Cardiac muscle cell (in vitro differentiated cells and primary cell): Measurements from ENCODE around the gene ZMYND15. TPM values are rescaled to one million over a fixed set of nuclear protein-coding genes. Genes with fewer than 3 reads are reported as not detected.

Experiments used
- DNase-seq, 2 donors: peaks; one replicate each; pipeline versions ENCODE4 v3.0.0 to v3.0.0-alpha.2; 2010 to 2017; ENCODE audit warnings: low read depth in 1 of 2, low spot score in 1 of 2
- H3K27ac ChIP-seq: fragments of 200-600 bp; sonication (generic); 2 replicates; pipeline ENCODE4 v1.5.1; 2016
- H3K27me3 ChIP-seq: fragments of 200-600 bp; sonication (generic); 2 replicates; pipeline ENCODE4 v1.6.0; 2016; ENCODE audit warnings: control low read depth
- H3K36me3 ChIP-seq: fragments of 200-600 bp; sonication (generic); 2 replicates; pipeline ENCODE4 v1.5.1; 2016; ENCODE audit warnings: control low read depth
- H3K4me1 ChIP-seq: fragments of 200-600 bp; sonication (generic); 2 replicates; pipeline ENCODE4 v1.8.1; 2017; ENCODE audit warnings: low read depth, mild to moderate bottlenecking, mixed run types
- H3K4me3 ChIP-seq: fragments of 200-600 bp; sonication (generic); 2 replicates; pipeline ENCODE4 v1.5.1; 2016; ENCODE audit warnings: mild to moderate bottlenecking
- H3K9me3 ChIP-seq: fragments of 200-600 bp; sonication (generic); 2 replicates; pipeline ENCODE4 v1.5.1; 2017; ENCODE audit warnings: low read depth, mild to moderate bottlenecking, control low read depth
- CTCF ChIP-seq: IDR thresholded peaks from 2 replicates; pipeline ENCODE4 v1.5.1; 2012; ENCODE audit warnings: low read depth, mild to moderate bottlenecking, low read length
- polyA plus RNA-seq: library from polyadenylated mRNA; unstranded; fragments of >200 nt; fragmentation: Nextera tagmentation; extraction: Ambion mirVana; gene quantifications from 2 replicates; pipeline ENCODE4 v1.2.1, GENCODE V29; 2016
- total RNA-seq: library from RNA; depleted of rRNA; stranded (reverse); fragments of >200 nt; gene quantifications from 2 replicates; pipeline ENCODE4 v1.2.3, GENCODE V29; 2016

Gene ZMYND15
- total and polyA plus RNA-seq, 2 experiments from 2014 or later, result not detected

DNA sequence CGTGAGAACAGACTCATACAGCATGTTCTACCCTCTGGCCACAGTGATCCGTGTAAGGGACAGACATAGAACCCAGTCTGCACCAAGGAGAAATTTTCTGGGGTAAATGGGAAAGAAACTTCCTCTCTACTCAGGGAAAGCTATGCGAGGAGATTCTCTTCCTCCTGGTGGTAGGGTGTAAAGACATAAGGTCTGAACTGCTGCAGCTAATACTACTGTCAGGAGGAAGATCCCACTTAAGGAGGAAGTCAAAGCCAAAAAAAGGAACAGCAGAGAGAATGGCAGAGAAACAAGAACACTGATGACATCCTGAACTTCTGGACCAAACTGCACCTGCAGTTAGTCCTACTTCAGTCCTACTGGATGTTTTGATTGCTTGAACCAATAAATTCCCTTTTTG is 25.0 kb downstream of the ZMYND15 start:
- no peaks in the 10 kb centered on the region for H3K27me3 ChIP-seq

GRCh38 chr17:4766201-4766600 is 26.6 kb downstream of the ZMYND15 start:
- no peaks in the 10 kb centered on the region for H3K4me1 ChIP-seq
- H3K27ac ChIP-seq, result no peak overlapping the region

More for the DNA sequence above, 25.0 kb downstream of the ZMYND15 start:
- no peak for TF ChIP-seq CTCF
- Histone ChIP-seq H3K36me3 (no peaks in the 10 kb centered on the region), H3K9me3 (no peaks in the 10 kb centered on the region), H3K4me3 (no peak overlapping the region), H3K4me1 (no peaks in the 10 kb centered on the region), H3K27ac (no peak overlapping the region)
- DNase-seq, result no peak

GRCh38 chr17:4766723-4767122 is 27.1 kb downstream of the ZMYND15 start:
- no peak for DNase-seq
- Histone ChIP-seq H3K4me3 (no peak overlapping the region), H3K36me3 (no peaks in the 10 kb centered on the region), H3K27ac (no peak overlapping the region), H3K27me3 (no peaks in the 10 kb centered on the region), H3K4me1 (no peaks in the 10 kb centered on the region), H3K9me3 (no peaks in the 10 kb centered on the region)
- no peak for TF ChIP-seq CTCF

More at GRCh38 chr17:4766201-4766600, 26.6 kb downstream of the ZMYND15 start:
- Histone ChIP-seq H3K36me3 (no peaks in the 10 kb centered on the region), H3K4me3 (no peak overlapping the region), H3K9me3 (no peaks in the 10 kb centered on the region), H3K27me3 (no peaks in the 10 kb centered on the region)
- TF ChIP-seq CTCF, result no peak
- DNase-seq, result no peak

GRCh38 chr17:4768298-4768697 is 28.7 kb downstream of the ZMYND15 start:
- Histone ChIP-seq H3K27me3 (no peaks in the 10 kb centered on the region), H3K4me1 (no peaks in the 10 kb centered on the region), H3K27ac (no peak overlapping the region), H3K9me3 (no peaks in the 10 kb centered on the region), H3K36me3 (no peaks in the 10 kb centered on the region), H3K4me3 (no peak overlapping the region)
- no peak for DNase-seq
- no peak for TF ChIP-seq CTCF

DNA sequence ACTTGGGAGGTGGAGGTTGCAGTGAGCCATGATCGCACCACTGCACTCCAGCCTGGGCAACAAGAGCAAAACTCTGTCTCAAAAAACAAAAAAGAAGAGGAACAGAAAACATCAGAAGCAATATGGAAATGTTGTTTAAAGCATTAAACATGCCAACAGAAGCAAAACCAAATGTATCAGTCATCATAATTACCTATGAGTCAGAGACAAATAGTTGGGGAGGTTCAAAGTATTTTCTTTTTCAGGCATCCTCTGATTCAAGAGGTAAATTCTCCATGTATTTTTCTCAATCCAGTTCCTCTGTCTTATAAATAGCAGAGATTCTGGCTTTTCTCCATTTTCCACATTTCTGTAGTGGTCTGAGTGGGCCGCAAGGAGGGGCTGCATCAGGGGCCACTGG is 30.0 kb downstream of the ZMYND15 start:
- Histone ChIP-seq H3K4me3 (no peak overlapping the region), H3K36me3 (no peaks in the 10 kb centered on the region), H3K4me1 (no peaks in the 10 kb centered on the region), H3K27me3 (no peaks in the 10 kb centered on the region), H3K27ac (no peak overlapping the region), H3K9me3 (no peaks in the 10 kb centered on the region)
- no peak for DNase-seq
- no peak for TF ChIP-seq CTCF
